AG10803 (cell line): ENCODE data around the gene MAP4K2.

Experiments used
- DNase-seq: peaks from one replicate; pipeline ENCODE4 v3.0.0; 2010; ENCODE audit warnings: low read depth
- H3K4me3 ChIP-seq: 2 replicates; pipeline ENCODE4 v1.5.1; 2011; ENCODE audit warnings: mild to moderate bottlenecking, low read length, control low read depth
- TF ChIP-seq, protein P1 (sequence below): conservative IDR thresholded peaks from 2 replicates; pipeline ENCODE4 v1.5.1; 2011; ENCODE audit warnings: mild to moderate bottlenecking, low read length, control low read depth, inconsistent platforms

MAP4K2 gene

DNA sequence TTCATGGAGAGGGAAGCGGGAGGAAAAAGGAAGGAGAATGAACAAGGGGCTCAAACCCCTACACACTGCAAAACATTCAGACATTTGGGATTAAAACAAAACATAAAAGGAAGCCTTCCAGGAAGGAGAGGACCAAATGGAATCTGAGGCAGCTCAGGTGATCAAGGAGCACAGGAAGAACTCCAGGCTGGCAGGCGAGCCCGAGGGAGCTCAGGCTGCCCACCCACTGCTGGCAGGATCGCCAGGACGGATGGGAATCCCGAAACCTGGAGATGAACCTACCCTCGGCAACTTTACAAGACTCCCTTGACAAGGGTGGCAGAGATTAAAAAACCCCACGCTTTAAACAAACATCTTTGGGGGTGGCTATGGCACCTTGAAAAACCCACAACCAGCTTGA is 38.3 kb downstream of the MAP4K2 start:
- DNase-seq = no peak
- no peak overlapping the region for H3K4me3 ChIP-seq
- TF ChIP-seq, protein P1, sequence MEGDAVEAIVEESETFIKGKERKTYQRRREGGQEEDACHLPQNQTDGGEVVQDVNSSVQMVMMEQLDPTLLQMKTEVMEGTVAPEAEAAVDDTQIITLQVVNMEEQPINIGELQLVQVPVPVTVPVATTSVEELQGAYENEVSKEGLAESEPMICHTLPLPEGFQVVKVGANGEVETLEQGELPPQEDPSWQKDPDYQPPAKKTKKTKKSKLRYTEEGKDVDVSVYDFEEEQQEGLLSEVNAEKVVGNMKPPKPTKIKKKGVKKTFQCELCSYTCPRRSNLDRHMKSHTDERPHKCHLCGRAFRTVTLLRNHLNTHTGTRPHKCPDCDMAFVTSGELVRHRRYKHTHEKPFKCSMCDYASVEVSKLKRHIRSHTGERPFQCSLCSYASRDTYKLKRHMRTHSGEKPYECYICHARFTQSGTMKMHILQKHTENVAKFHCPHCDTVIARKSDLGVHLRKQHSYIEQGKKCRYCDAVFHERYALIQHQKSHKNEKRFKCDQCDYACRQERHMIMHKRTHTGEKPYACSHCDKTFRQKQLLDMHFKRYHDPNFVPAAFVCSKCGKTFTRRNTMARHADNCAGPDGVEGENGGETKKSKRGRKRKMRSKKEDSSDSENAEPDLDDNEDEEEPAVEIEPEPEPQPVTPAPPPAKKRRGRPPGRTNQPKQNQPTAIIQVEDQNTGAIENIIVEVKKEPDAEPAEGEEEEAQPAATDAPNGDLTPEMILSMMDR = no peak

DNA sequence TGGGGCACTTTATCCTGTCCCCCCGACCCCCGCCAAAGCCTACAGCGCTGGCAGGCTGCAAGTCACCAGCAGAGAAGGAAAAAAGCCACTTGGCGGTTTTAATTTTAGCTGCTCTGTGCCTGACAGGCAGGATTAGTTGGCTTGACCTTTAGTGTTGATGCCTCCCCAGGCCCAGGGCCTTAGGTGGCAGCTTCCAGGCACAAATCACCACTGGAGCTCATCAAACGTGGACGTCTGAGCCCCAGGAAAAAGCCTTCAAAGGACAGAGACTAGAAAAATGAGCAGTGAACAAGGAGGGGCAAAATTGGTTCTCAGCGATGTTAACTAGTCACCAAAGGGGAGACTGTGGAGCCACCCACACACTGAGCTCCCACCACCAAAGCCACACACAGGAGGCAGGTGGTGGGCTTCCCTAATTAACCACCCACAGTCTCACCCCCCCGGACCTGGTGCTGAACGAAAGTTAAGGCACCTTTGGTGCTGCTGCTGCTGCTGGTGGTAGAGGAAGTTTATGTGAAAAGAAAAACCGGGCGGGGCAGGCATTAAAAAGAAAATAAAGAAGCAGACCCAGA is 38.9 kb downstream of the MAP4K2 start:
- H3K4me3 ChIP-seq = no peak overlapping the region
- TF ChIP-seq, protein P1 = no peak
- DNase-seq = no peak

DNA sequence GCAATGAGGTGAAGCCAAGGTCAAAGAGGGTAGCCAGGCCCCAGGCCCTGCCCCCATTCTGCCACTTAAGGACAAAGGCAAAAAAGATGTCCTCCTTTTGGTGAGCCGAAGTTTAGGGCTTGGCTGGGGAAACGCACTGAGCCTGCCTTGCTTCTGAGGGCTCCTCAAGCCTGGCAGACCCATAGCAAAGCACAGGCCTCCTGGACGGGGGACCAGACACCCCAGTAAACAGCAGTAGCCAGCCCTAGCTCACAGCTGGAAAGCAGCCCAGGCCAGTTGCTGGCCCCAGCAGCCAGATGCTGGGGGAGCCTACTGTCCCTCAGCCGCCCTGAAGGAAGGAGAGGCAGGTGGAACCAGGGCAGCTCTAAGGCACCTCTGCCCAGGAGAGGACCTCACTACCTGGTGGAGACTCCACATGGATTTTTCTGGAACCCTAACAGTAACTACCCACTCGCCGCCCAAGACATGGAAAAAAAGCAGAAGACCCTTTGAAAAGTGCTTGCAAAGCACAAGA is 39.4 kb downstream of the MAP4K2 start:
- H3K4me3 ChIP-seq = no peak overlapping the region
- TF ChIP-seq, protein P1 = no peak
- no peak for DNase-seq

DNA sequence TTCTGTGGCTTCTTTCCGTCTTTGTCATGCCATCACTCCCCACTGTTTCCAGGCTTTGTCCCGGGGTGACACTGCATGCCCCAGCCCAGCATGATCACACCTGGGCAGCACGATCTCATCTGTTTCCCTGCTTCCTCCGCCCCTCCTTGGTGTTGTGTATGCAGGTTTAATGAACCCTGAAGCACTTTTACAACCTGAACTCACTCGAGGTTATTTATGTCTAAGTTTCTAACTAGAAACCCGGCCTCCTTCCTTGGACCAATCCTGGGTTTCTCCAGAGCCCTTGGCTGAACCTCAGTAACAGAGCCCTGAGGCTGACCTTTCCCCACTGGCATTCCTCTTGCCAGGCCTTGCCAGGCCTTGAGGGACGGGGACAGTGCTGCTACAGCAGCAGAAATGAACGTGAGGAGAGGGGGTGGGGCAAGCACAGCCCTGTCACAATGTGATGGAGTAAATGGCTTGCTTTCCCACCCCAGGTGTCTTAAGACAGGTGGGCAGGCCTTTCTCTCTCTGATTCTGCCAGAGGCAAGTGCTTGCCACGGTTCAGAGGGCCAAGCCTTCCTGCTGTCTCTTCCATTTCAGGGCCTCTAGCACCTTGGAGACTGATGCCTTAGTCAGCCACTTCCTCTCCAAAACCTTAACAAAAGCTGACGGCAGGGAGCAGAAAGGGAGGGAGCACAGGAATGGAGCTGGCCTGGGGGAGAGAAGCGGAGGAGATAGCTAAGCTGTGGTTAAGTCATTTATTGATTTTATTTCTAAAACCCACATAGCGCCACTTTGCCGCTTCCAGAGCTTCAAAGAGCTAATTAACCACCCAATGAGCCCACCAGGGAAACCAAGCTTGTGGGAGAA is 40.1 kb downstream of the MAP4K2 start:
- peak; percentile 33 for DNase-seq
- TF ChIP-seq, protein P1 = no peak
- no peak overlapping the region for H3K4me3 ChIP-seq

DNA sequence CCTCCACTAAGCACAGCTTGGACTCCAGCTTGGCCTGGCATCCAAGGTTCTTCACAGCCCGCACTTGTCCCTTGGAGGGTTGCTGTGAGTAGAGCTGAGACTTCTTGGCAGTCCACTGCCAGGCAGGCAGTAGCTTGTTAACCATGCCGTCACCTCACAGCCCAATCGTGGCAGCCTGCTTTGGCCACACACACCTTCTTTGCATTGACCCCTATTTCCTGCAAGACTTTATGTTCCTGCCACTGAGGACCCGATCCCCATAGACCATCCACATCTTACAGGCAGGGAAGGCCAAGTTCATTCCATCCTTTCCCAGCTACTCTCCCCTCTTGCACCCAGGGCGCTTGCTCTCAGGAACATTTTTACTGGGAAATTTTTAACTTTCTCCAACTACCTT is 40.7 kb downstream of the MAP4K2 start:
- DNase-seq = no peak
- H3K4me3 ChIP-seq = no peak overlapping the region
- TF ChIP-seq, protein P1 = no peak

DNA sequence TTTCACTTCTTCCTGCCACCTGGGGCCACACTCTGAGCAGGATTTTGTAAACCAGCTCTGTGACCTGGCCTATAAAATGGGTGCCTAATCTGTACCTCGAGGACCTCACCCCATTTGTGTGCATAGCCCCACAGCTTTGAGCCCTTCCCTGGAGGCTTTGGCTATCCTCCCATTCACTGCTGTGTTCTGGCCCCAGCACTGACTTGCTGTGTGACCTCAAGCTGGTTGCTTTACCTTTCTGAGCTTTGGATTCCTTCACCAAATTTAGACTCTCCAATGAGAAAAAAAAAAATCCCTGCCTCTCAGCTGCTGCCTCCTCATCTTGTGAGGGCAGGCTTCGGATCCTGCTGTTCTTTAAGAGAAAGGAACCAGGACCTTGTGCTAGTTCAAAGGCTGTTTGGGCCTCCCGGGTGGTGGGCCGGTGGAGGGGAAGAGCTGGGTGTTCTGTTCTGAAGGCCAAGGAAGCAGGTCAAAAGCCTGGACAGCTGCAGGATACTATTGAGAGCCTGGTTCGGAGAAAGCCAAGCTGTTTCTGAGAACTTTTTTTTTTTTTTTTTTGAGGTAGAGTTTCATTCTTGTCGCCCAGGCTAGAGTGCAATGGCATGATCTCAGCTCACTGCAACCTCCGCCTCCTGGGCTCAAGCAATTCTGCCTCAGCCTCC is 42.1 kb downstream of the MAP4K2 start:
- TF ChIP-seq, protein P1 = no peak
- DNase-seq = no peak

More for the DNA sequence above, 42.1 kb downstream of the MAP4K2 start:
- no peak overlapping the region for H3K4me3 ChIP-seq
